ENCODE results near the gene CNTN1.

The CNTN1 gene

GRCh38 chr12:40980427-40980961 lies 288.3 kb downstream of the CNTN1 start:
- DNase-seq, result no peak

GRCh38 chr12:40986001-40986400 lies 293.8 kb downstream of the CNTN1 start:
- DNase-seq, result no peak

GRCh38 chr12:40988355-40988754 lies 296.1 kb downstream of the CNTN1 start:
- no peak for DNase-seq

- DNase-seq, result no peak
These were observed 296.6 kb downstream of the CNTN1 start for GRCh38 chr12:40988824-40989223.

GRCh38 chr12:40989785-40990184 lies 297.5 kb downstream of the CNTN1 start:
- no peak for DNase-seq

GRCh38 chr12:40992158-40992557 lies 299.9 kb downstream of the CNTN1 start:
- no peak for DNase-seq

- no peak for DNase-seq
These were observed 300.4 kb downstream of the CNTN1 start for GRCh38 chr12:40992674-40993073.

- DNase-seq, result no peak
These were observed 300.9 kb downstream of the CNTN1 start for GRCh38 chr12:40993158-40993557.

- no peak for DNase-seq
These were observed 303.9 kb downstream of the CNTN1 start for GRCh38 chr12:40996091-40996490.

- DNase-seq, result no peak
These were observed 307.0 kb downstream of the CNTN1 start for GRCh38 chr12:40999210-40999609.

GRCh38 chr12:41008472-41008871 lies 316.2 kb downstream of the CNTN1 start:
- DNase-seq, result no peak

- DNase-seq, result no peak
These were observed 319.7 kb downstream of the CNTN1 start for GRCh38 chr12:41011939-41012338.

GRCh38 chr12:41013881-41014642 lies 321.8 kb downstream of the CNTN1 start:
- DNase-seq, result no peak

- DNase-seq, result no peak
These were observed 322.4 kb downstream of the CNTN1 start for GRCh38 chr12:41014643-41015020.

- DNase-seq, result no peak
These were observed 325.8 kb downstream of the CNTN1 start for GRCh38 chr12:41018010-41018409.

- no peak for DNase-seq
These were observed 327.2 kb downstream of the CNTN1 start for GRCh38 chr12:41019461-41019860.

- no peak for DNase-seq
These were observed 331.6 kb downstream of the CNTN1 start for GRCh38 chr12:41023836-41024235.

GRCh38 chr12:41026151-41026550 lies 333.9 kb downstream of the CNTN1 start:
- no peak for DNase-seq

GRCh38 chr12:41032386-41032785 lies 340.1 kb downstream of the CNTN1 start:
- no peak for DNase-seq

GRCh38 chr12:41034686-41035085 lies 342.4 kb downstream of the CNTN1 start:
- no peak for DNase-seq

GRCh38 chr12:41039461-41039860 lies 347.2 kb downstream of the CNTN1 start:
- no peak for DNase-seq

- no peak for DNase-seq
These were observed 353.3 kb downstream of the CNTN1 start for GRCh38 chr12:41045509-41045908.

GRCh38 chr12:41049033-41049432 lies 356.8 kb downstream of the CNTN1 start:
- DNase-seq, result no peak

- DNase-seq, result no peak
These were observed 359.7 kb downstream of the CNTN1 start for GRCh38 chr12:41051954-41052353.

- DNase-seq, result no peak
These were observed 360.2 kb downstream of the CNTN1 start for GRCh38 chr12:41052441-41052840.
